MM.1S (cell line): ENCODE measurements around the gene AGBL4.

ENCODE experiments used
- DNase-seq: peaks from one replicate; pipeline ENCODE4 v3.0.0-alpha.2; 2015
- H2AFZ ChIP-seq: fragments of 300-600 bp; sonication (generic); 2 replicates; pipeline ENCODE4 v1.6.0; 2016; ENCODE audit warnings: antibody characterized with exemption, low read length
- H3F3A ChIP-seq: fragments of 300-600 bp; sonication (generic); 2 replicates; pipeline ENCODE4 v1.6.1; 2016; ENCODE audit warnings: mild to moderate bottlenecking, antibody characterized with exemption, low read length, moderate library complexity, mixed read lengths; ENCODE audit not compliant: insufficient read depth
- H3K27ac ChIP-seq: fragments of 300-600 bp; sonication (generic); 2 replicates; pipeline ENCODE4 v1.5.1; 2016; ENCODE audit warnings: mild to moderate bottlenecking, low read length
- H3K27me3 ChIP-seq: fragments of 300-600 bp; sonication (generic); replicated peaks from 2 replicates; pipeline ENCODE4 v1.6.0; 2016; ENCODE audit warnings: low read length; ENCODE audit not compliant: insufficient read depth
- H3K36me3 ChIP-seq: fragments of 300-600 bp; sonication (generic); replicated peaks from 2 replicates; pipeline ENCODE4 v1.6.1; 2016; ENCODE audit warnings: mild to moderate bottlenecking, low read length, mixed read lengths; ENCODE audit not compliant: insufficient read depth
- H3K4me1 ChIP-seq: fragments of 300-600 bp; sonication (generic); 2 replicates; pipeline ENCODE4 v1.6.1; 2016; ENCODE audit warnings: low read length, mixed read lengths
- H3K4me2 ChIP-seq: fragments of 300-600 bp; sonication (generic); 2 replicates; pipeline ENCODE4 v1.6.0; 2016; ENCODE audit warnings: low read depth, low read length
- H3K4me3 ChIP-seq: fragments of 300-600 bp; sonication (generic); 2 replicates; pipeline ENCODE4 v1.5.1; 2016; ENCODE audit warnings: low read length, mixed read lengths
- H3K79me2 ChIP-seq: fragments of 300-600 bp; sonication (generic); 2 replicates; pipeline ENCODE4 v1.6.1; 2016; ENCODE audit warnings: mixed run types, low read length, mixed read lengths
- H3K9ac ChIP-seq: fragments of 300-600 bp; sonication (generic); 2 replicates; pipeline ENCODE4 v1.6.1; 2016; ENCODE audit warnings: low read length, mixed read lengths
- H3K9me2 ChIP-seq: fragments of 300-600 bp; sonication (generic); replicated peaks from 2 replicates; pipeline ENCODE4 v1.6.1; 2016; ENCODE audit warnings: mild to moderate bottlenecking, low read length, mixed read lengths; ENCODE audit not compliant: insufficient read depth
- H3K9me3 ChIP-seq: fragments of 300-600 bp; sonication (generic); replicated peaks from 2 replicates; pipeline ENCODE4 v1.6.1; 2016; ENCODE audit warnings: mild to moderate bottlenecking, low read length, mixed read lengths; ENCODE audit not compliant: insufficient read depth
- H4K20me1 ChIP-seq: fragments of 300-600 bp; sonication (generic); 2 replicates; pipeline ENCODE4 v1.6.1; 2016; ENCODE audit warnings: mild to moderate bottlenecking, low read length, moderate library complexity, mixed read lengths; ENCODE audit not compliant: insufficient read depth
- CTCF ChIP-seq: fragments of 300-600 bp; sonication (generic); IDR thresholded peaks from 2 replicates; pipeline ENCODE4 v1.5.1; 2016; ENCODE audit warnings: antibody characterized with exemption, low read length, mixed read lengths
- EZH2 ChIP-seq: fragments of 300-600 bp; sonication (generic); optimal IDR thresholded peaks from 2 replicates; pipeline ENCODE3; 2017; ENCODE audit warnings: low read depth, mild to moderate bottlenecking, antibody characterized with exemption, low read length, mixed read lengths
- EZH2phosphoT487 ChIP-seq: fragments of 300-600 bp; sonication (generic); IDR thresholded peaks from 2 replicates; pipeline ENCODE4 v1.6.1; 2018; ENCODE audit warnings: antibody characterized with exemption, low read length

AGBL4 gene

GRCh38 chr1:48979940-48980339 lies 1043.8 kb downstream of the AGBL4 start:
- TF ChIP-seq EZH2 (no peak), CTCF (no peak), EZH2phosphoT487 (no peak)
- peak; percentile 90 for DNase-seq
- Histone ChIP-seq H3K4me1 (peaks cover 64% of the 10 kb centered on the region), H3K9me2 (no peaks in the 10 kb centered on the region), H3K27me3 (no peaks in the 10 kb centered on the region), H3K4me3 (peak overlapping the region; percentile 17; the same call in 1 of the 2 replicates), H3K9me3 (no peaks in the 10 kb centered on the region), H4K20me1 (no peaks in the 10 kb centered on the region), H3F3A (peaks cover 38% of the 10 kb centered on the region), H2AFZ (peak overlapping the region; percentile 54), H3K36me3 (no peaks in the 10 kb centered on the region), H3K4me2 (peak overlapping the region; percentile 81), H3K27ac (peak overlapping the region; percentile 96), H3K9ac (peak overlapping the region; percentile 59), H3K79me2 (no peaks in the 10 kb centered on the region)

- TF ChIP-seq EZH2phosphoT487 (no peak), EZH2 (no peak), CTCF (no peak)
- Histone ChIP-seq H3K4me2 (peak overlapping the region; percentile 56; the same call in 1 of the 2 replicates), H3F3A (peaks cover 38% of the 10 kb centered on the region), H3K4me1 (peaks cover 57% of the 10 kb centered on the region), H3K9me2 (no peaks in the 10 kb centered on the region), H3K9me3 (no peaks in the 10 kb centered on the region), H3K27ac (peak overlapping the region; percentile 96; the same call in 1 of the 2 replicates), H2AFZ (peak overlapping the region; percentile 38), H4K20me1 (no peaks in the 10 kb centered on the region), H3K27me3 (no peaks in the 10 kb centered on the region), H3K36me3 (no peaks in the 10 kb centered on the region), H3K79me2 (no peaks in the 10 kb centered on the region), H3K4me3 (no peak overlapping the region), H3K9ac (0 out of 2 replicates have a peak overlapping the region, but pooled peaks have one; percentile 10)
- DNase-seq, result no peak
Observed at GRCh38 chr1:48978413-48978812, 1045.3 kb downstream of the AGBL4 start.

- Histone ChIP-seq H2AFZ (no peak overlapping the region), H3K9me3 (no peaks in the 10 kb centered on the region), H3K79me2 (no peaks in the 10 kb centered on the region), H3K9ac (peak overlapping the region; percentile 7; the same call in 1 of the 2 replicates), H3K27ac (peak overlapping the region; percentile 96), H3K36me3 (no peaks in the 10 kb centered on the region), H4K20me1 (no peaks in the 10 kb centered on the region), H3F3A (peaks cover 38% of the 10 kb centered on the region), H3K4me3 (0 out of 2 replicates have a peak overlapping the region, but pooled peaks have one; percentile 21), H3K4me2 (peak overlapping the region; percentile 56; the same call in 1 of the 2 replicates), H3K9me2 (no peaks in the 10 kb centered on the region), H3K27me3 (no peaks in the 10 kb centered on the region), H3K4me1 (peaks cover 57% of the 10 kb centered on the region)
- DNase-seq, result peak; percentile 84
- TF ChIP-seq EZH2phosphoT487 (no peak), CTCF (no peak), EZH2 (no peak)
Observed at GRCh38 chr1:48977273-48977672, 1046.5 kb downstream of the AGBL4 start.
